BLaER1 treated with 17β-estradiol and CSF1 and Interleukin-3, amounts not matched to agents 10 nM and 100 nM (cell line): ENCODE measurements around the gene TEX2.

ENCODE experiments used
- H3K27ac ChIP-seq, 11 experiments: shearing (Covaris generic); formaldehyde crosslinking; 2 replicates each; pipeline ENCODE4 v1.8.1; 2022
- H3K27me3 ChIP-seq, 11 experiments: shearing (Covaris generic); formaldehyde crosslinking; 2 replicates each; pipeline ENCODE4 v1.8.1; 2022
- H3K36me3 ChIP-seq, 11 experiments: shearing (Covaris generic); formaldehyde crosslinking; 2 replicates each; pipeline ENCODE4 v1.8.1; 2022
- H3K4me1 ChIP-seq, 10 experiments: shearing (Covaris generic); formaldehyde crosslinking; 2 replicates each; pipeline ENCODE4 v1.8.1; 2022
- H3K4me2 ChIP-seq, 11 experiments: shearing (Covaris generic); formaldehyde crosslinking; 2 replicates each; pipeline ENCODE4 v1.8.1; 2022
- H3K4me3 ChIP-seq, 10 experiments: shearing (Covaris generic); formaldehyde crosslinking; 2 replicates each; pipeline ENCODE4 v1.8.1; 2022
- H3K9ac ChIP-seq, 11 experiments: shearing (Covaris generic); formaldehyde crosslinking; 2 replicates each; pipeline ENCODE4 v1.8.1; 2022
- H3K9me3 ChIP-seq, 11 experiments: shearing (Covaris generic); formaldehyde crosslinking; replicated peaks in 1 of 11; 2 replicates each; pipeline ENCODE4 v1.8.1; 2022
- H4K20me1 ChIP-seq, 11 experiments: shearing (Covaris generic); formaldehyde crosslinking; 2 replicates each; pipeline ENCODE4 v1.8.1; 2022
- Cebpa-rat ChIP-seq, 11 experiments: shearing (Covaris generic); IDR thresholded peaks; 2 replicates each; pipeline ENCODE4 v1.8.1; 2022

TEX2 gene

DNA sequence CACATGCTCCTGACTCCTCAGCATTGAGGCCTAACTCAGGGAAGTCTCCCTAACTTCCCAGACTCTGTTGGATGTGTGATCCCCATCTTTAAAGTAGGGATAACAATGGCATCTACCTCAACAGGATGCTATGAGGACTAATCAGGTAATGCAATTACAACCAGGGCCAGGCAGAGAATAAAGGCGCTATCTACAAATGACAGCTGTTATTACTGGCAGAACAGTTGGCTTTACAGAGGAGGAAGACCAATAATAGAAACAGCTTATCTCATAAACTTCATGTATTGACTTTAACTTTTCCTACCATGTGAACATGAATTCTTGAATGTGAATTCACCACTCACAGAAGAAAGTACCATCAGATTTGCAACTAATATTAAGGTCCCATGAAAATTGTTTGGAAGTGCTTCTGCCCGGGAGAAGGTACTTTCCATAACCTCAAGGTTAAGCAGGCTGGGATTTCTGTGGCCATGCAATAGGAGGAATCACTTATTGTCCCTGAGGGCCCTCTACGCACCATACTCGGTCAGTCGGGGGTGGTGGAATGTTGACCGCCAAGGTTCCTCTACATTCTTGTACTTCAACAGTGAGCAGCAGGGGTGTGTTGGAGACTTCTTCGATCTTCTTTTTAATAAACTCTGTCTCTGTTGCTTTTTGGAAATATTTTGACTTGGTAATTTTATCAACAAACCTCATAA lies 110.5 kb downstream of the TEX2 start:
- Histone ChIP-seq H3K4me2 (peak overlapping the region in 4 of 11 experiments; percentile 17 to 41 (median 36); a peak in 5 of 22 replicates), H4K20me1 (peaks cover 0 to 8% (median 0%) of the 10 kb centered on the region in 11 experiments; a peak in 2 of 22 replicates), H3K9ac (no peak overlapping the region; a peak in 2 of 22 replicates), H3K27ac (no peak overlapping the region), H3K27me3 (no peaks in the 10 kb centered on the region), H3K4me3 (no peak overlapping the region), H3K9me3 (no peaks in the 10 kb centered on the region), H3K4me1 (peaks cover 34 to 65% (median 50%) of the 10 kb centered on the region in 10 experiments), H3K36me3 (peaks cover 31 to 59% (median 50%) of the 10 kb centered on the region in 11 experiments; a peak in 21 of 22 replicates)
- TF ChIP-seq Cebpa-rat (IDR thresholded peaks at IDR 0.05), result no peak

DNA sequence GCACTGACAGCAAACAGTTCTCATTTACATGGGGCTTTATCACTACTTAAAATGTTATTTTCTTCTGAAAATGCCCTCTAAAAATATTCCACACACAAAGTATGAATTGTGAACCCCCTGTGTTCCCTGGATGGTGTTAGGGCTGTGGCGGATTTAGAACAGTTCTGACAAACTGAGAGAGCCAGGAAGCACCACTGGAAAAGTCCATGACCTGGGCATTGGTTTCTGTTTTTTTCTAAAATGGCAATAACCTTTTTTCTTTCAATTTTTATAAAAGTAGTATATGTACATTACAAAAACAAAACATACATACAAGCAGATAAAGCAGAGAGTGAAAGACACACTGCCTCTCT lies 112.1 kb downstream of the TEX2 start:
- peak overlapping the region in 3 of 11 experiments; percentile 4 to 23 (median 12); a peak in 1 of 22 replicates for H3K9ac ChIP-seq
- H3K4me1 ChIP-seq, result peaks cover 41 to 62% (median 49%) of the 10 kb centered on the region in 10 experiments
- peaks cover 31 to 73% (median 58%) of the 10 kb centered on the region in 11 experiments; a peak in 21 of 22 replicates for H3K36me3 ChIP-seq
- TF ChIP-seq Cebpa-rat (IDR thresholded peaks at IDR 0.05), result no peak
- no peak overlapping the region for H3K4me2 ChIP-seq
- H4K20me1 ChIP-seq, result peaks cover 0 to 9% (median 0%) of the 10 kb centered on the region in 11 experiments; a peak in 3 of 22 replicates
- H3K9me3 ChIP-seq, result no peaks in the 10 kb centered on the region
- no peak overlapping the region for H3K27ac ChIP-seq
- H3K27me3 ChIP-seq, result no peaks in the 10 kb centered on the region
- no peak overlapping the region for H3K4me3 ChIP-seq

DNA sequence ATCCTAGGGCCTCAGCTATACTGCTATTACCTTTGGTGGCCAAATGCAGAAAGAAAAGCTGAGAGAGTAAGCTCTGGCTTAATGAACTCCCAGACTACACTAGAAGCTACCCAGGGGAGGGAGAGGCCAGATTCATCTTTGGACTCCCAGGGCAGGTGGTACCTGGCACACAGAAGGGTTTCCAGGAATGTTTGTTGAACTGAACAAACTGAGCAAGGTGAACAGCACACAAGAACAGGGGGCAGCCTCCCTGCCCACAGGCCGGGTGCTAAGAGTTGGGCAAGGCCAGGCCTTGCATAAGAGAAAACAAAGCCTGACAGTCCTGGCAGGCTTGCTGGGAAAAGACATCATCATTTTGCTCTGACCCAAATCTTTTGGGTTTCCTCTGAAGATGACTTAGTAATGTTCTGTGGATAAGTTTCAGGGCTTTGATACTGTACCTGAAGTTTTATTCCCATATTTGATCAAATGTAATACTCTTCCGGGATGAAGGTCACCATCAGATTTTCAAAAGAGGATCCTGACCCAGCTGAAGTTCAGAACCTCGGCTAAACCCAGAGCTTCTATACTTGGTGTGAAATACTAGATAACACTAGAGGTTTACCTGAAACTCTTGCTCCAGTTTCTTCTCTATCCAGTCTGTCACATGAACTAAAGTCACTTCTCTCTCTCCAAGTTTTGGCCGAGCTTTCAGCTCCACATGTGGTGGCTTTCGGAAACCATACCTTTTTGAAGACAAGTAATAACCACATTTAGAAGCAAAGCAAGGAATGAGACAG lies 112.6 kb downstream of the TEX2 start:
- TF ChIP-seq Cebpa-rat (IDR thresholded peaks at IDR 0.05), result no peak; a peak in 1 of 22 replicates
- H3K4me2 ChIP-seq, result peak overlapping the region in 5 of 11 experiments; percentile 11 to 19 (median 15); a peak in 5 of 22 replicates

DNA sequence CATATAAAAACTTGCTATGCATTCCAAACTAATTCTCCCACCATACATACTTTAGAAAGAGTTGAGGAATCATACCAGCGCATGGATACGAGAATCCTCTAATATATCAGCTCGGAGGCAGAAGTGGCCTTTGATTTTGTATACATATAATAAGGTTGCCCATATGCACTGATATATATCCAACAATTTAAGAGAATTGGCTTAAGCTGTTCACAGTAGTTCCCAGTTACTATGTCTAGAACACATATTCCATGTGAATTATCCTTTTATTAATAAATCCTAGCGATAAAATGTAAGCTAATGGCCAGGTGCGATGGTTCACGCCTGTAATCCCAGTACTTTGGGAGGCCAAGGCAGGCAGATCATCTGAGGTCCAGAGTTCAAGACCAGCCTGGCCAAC lies 113.9 kb downstream of the TEX2 start:
- H3K4me1 ChIP-seq, result peaks cover 32 to 53% (median 38%) of the 10 kb centered on the region in 10 experiments
- no peak overlapping the region for H3K4me3 ChIP-seq
- no peaks in the 10 kb centered on the region for H3K27me3 ChIP-seq
- peak overlapping the region in 1 of 11 experiments; percentile 95; a peak in 1 of 22 replicates for H3K27ac ChIP-seq
- H3K9ac ChIP-seq, result no peak overlapping the region
- H4K20me1 ChIP-seq, result peaks cover 0 to 9% (median 0%) of the 10 kb centered on the region in 11 experiments; a peak in 3 of 22 replicates
- peaks cover 31 to 73% (median 58%) of the 10 kb centered on the region in 11 experiments; a peak in 21 of 22 replicates for H3K36me3 ChIP-seq
- no peak for TF ChIP-seq Cebpa-rat (IDR thresholded peaks at IDR 0.05)
- H3K4me2 ChIP-seq, result no peak overlapping the region
- H3K9me3 ChIP-seq, result no peaks in the 10 kb centered on the region

More for the DNA sequence above, 112.6 kb downstream of the TEX2 start:
- Histone ChIP-seq H3K27me3 (no peaks in the 10 kb centered on the region), H3K9ac (peak overlapping the region in 5 of 11 experiments; percentile 2 to 29 (median 12); a peak in 3 of 22 replicates), H3K36me3 (peaks cover 31 to 73% (median 58%) of the 10 kb centered on the region in 11 experiments; a peak in 21 of 22 replicates), H3K4me3 (no peak overlapping the region), H3K9me3 (no peaks in the 10 kb centered on the region), H3K27ac (peak overlapping the region in 1 of 11 experiments; percentile 18; a peak in 2 of 22 replicates), H3K4me1 (peaks cover 36 to 57% (median 43%) of the 10 kb centered on the region in 10 experiments), H4K20me1 (peaks cover 0 to 9% (median 0%) of the 10 kb centered on the region in 11 experiments; a peak in 3 of 22 replicates)

DNA sequence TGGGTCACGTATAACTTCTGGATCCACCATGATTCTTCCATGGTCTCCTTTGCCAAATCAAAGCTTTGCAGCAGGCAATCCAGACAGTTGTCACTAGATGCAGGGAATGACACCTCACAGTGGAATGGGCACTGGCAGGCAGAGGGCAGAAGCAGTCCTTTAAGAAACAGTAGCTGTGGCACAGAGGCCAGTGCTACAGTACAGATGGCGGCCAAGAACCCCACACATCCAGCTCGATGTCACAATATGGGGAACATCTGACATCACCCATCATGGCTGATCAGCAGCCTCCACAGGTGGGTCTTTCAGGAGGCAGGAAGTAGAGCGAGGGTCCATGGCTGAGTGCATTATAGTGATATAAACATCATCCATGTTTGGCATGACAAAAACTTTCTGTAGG lies 114.4 kb downstream of the TEX2 start:
- Histone ChIP-seq H3K27ac (peak overlapping the region in 6 of 11 experiments; percentile 29 to 99 (median 96); a peak in 9 of 22 replicates), H3K36me3 (peaks cover 31 to 72% (median 58%) of the 10 kb centered on the region in 11 experiments; a peak in 21 of 22 replicates), H3K4me3 (no peak overlapping the region), H3K4me1 (peaks cover 27 to 48% (median 34%) of the 10 kb centered on the region in 10 experiments), H3K9me3 (no peaks in the 10 kb centered on the region), H3K4me2 (no peak overlapping the region; a peak in 2 of 22 replicates), H4K20me1 (peaks cover 0 to 9% (median 0%) of the 10 kb centered on the region in 11 experiments; a peak in 3 of 22 replicates), H3K27me3 (no peaks in the 10 kb centered on the region), H3K9ac (no peak overlapping the region)
- TF ChIP-seq Cebpa-rat (IDR thresholded peaks at IDR 0.05), result no peak

DNA sequence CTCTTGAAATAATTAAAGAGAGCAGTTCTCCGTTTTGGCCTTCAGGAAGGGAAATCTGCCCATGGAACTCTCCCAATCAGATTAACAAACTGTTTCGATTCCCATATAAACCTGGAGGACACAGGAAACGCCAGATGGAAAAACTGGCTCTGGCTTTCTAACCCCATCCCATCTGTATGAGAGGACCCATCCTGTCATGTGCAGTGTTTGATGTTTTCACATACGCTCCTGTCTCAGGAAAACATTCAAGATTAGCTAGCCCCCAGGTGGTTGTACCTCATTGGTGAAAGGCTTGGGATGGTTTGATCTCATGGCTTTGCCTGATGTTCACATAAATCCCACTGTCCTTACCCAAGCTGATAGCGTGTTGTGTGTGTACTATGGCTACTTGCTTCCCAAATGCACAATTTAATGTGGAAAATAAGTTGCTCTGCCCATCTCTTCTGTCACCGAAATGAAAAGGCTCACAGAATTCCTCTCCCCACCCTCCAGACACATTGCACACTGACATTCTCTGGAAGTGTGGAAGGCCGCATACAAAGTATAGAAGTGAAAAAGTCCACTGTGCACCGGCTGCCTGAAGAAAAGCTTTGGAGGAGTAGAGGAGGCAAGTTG lies 114.9 kb downstream of the TEX2 start:
- H3K27ac ChIP-seq, result peak overlapping the region in 7 of 11 experiments; percentile 95 to 99 (median 98); a peak in 11 of 22 replicates
- H3K27me3 ChIP-seq, result no peaks in the 10 kb centered on the region
- peak overlapping the region in 2 of 10 experiments; percentile 86 to 93; a peak in 2 of 20 replicates for H3K4me3 ChIP-seq
- peaks cover 0 to 9% (median 0%) of the 10 kb centered on the region in 11 experiments; a peak in 3 of 22 replicates for H4K20me1 ChIP-seq
- H3K9ac ChIP-seq, result peak overlapping the region in 6 of 11 experiments; percentile 20 to 100 (median 98); a peak in 8 of 22 replicates
- TF ChIP-seq Cebpa-rat (IDR thresholded peaks at IDR 0.05), result no peak
- no peaks in the 10 kb centered on the region for H3K9me3 ChIP-seq
- peaks cover 26 to 42% (median 32%) of the 10 kb centered on the region in 10 experiments for H3K4me1 ChIP-seq
- peak overlapping the region; percentile 81 to 97 (median 91); a peak in 11 of 22 replicates for H3K4me2 ChIP-seq
- H3K36me3 ChIP-seq, result peaks cover 26 to 66% (median 56%) of the 10 kb centered on the region in 11 experiments; a peak in 21 of 22 replicates

DNA sequence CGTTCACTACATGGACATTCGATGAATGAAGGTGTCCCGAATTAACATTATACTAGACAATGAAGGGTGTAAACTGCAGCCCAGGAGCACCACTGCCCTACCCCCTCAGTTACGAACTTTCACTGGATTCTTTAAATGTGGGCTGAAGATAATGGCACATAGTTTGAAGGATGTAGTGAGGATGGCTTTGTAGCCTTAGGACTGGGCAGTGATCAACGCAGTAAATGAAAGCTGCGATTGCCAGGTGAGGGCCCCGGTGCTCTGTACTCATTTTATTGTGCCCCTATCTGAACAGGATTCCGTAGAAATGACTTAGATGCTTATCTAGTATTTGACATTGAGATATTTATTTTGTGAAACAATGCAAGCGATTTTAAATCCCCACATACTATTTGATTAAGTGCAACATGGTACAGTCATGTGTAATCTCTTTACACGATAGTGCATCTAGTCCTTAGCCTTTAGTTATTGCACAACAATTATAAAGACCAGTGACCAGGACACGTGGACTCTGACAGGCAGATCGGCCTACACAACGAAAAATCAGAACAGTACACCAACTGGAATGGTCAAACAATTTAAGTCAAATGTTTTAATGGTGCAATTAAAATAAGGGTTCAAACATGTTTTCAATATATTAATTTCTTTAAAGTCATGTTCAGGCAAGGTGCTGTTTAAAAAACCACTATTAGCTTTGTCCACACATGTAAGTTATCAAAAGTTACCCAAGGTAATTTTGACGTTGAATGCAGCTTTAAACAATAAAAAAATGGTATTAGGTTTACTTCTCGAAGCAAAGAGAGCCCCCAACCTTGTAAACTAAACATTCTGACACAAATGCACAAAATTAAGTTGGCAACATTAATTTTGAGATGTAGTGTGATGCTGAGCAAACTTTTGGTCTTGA lies 115.7 kb downstream of the TEX2 start:
- Histone ChIP-seq H3K27ac (peak overlapping the region; percentile 83 to 99 (median 96); a peak in 21 of 22 replicates), H4K20me1 (peaks cover 0 to 9% (median 0%) of the 10 kb centered on the region in 11 experiments; a peak in 3 of 22 replicates), H3K4me1 (peaks cover 21 to 38% (median 30%) of the 10 kb centered on the region in 10 experiments), H3K36me3 (peaks cover 18 to 58% (median 48%) of the 10 kb centered on the region in 11 experiments; a peak in 21 of 22 replicates), H3K9me3 (no peaks in the 10 kb centered on the region), H3K9ac (peak overlapping the region; percentile 92 to 100 (median 98)), H3K4me2 (peak overlapping the region; percentile 81 to 97 (median 91)), H3K27me3 (no peaks in the 10 kb centered on the region), H3K4me3 (peak overlapping the region; percentile 70 to 97 (median 84))
- peak in 4 of 11 experiments; percentile 44 to 60 (median 52); a peak in 6 of 22 replicates for TF ChIP-seq Cebpa-rat (IDR thresholded peaks at IDR 0.05)
